GM19397 (cell line): ENCODE data around the gene TPSB2.
"Not testable (repeated sequence)": the region's sequence is repeated elsewhere in the genome, so short reads cannot be mapped to it uniquely, and the experiment has no call there.

ENCODE experiments used
- ATAC-seq: cut with Tn5 transposase; IDR thresholded peaks from one replicate; pipeline ENCODE4 v1.9.1; 2021; ENCODE audit warnings: mild to moderate bottlenecking, moderate library complexity; ENCODE audit not compliant: unreplicated experiment

The TPSB2 gene

GRCh38 chr16:1206786-1207185, 23.2 kb downstream of the TPSB2 start:
- ATAC-seq = no peak

- no peak for ATAC-seq
Observed at GRCh38 chr16:1206326-1206725, 23.7 kb downstream of the TPSB2 start.

- ATAC-seq = no peak
Observed at GRCh38 chr16:1204933-1205332, 25.1 kb downstream of the TPSB2 start.

- no peak for ATAC-seq
Observed at GRCh38 chr16:1202274-1202673, 27.7 kb downstream of the TPSB2 start.

- no peak for ATAC-seq
Observed at GRCh38 chr16:1201444-1201843, 28.5 kb downstream of the TPSB2 start.

GRCh38 chr16:1200014-1200627, 29.9 kb downstream of the TPSB2 start:
- ATAC-seq = no peak

- ATAC-seq = no peak
Observed at GRCh38 chr16:1199347-1200013, 30.5 kb downstream of the TPSB2 start.

GRCh38 chr16:1198671-1199346, 31.2 kb downstream of the TPSB2 start:
- not testable (repeated sequence) for ATAC-seq

GRCh38 chr16:1198194-1198593, 31.8 kb downstream of the TPSB2 start:
- ATAC-seq = no peak

- no peak for ATAC-seq
Observed at GRCh38 chr16:1197237-1197866, 32.6 kb downstream of the TPSB2 start.

- ATAC-seq = no peak
Observed at GRCh38 chr16:1196494-1196893, 33.5 kb downstream of the TPSB2 start.

- ATAC-seq = no peak
Observed at GRCh38 chr16:1195393-1195666, 34.7 kb downstream of the TPSB2 start.

GRCh38 chr16:1194665-1195392, 35.2 kb downstream of the TPSB2 start:
- ATAC-seq = no peak

GRCh38 chr16:1193825-1194581, 36.0 kb downstream of the TPSB2 start:
- no peak for ATAC-seq

GRCh38 chr16:1193143-1193824, 36.7 kb downstream of the TPSB2 start:
- ATAC-seq = no peak

GRCh38 chr16:1192384-1193073, 37.5 kb downstream of the TPSB2 start:
- ATAC-seq = no peak

GRCh38 chr16:1190789-1191188, 39.2 kb downstream of the TPSB2 start:
- not testable (repeated sequence) for ATAC-seq

- no peak for ATAC-seq
Observed at GRCh38 chr16:1189455-1189854, 40.5 kb downstream of the TPSB2 start.

- no peak for ATAC-seq
Observed at GRCh38 chr16:1188432-1189189, 41.4 kb downstream of the TPSB2 start.
